ENCODE data around the gene PNPO.

The PNPO gene

GRCh38 chr17:47902039-47902744 lies 39.2 kb upstream of the PNPO start:
- no peaks in the 10 kb centered on the region for H3K27me3 ChIP-seq (ENCODE audit: low read length)
- H3K36me3 ChIP-seq (ENCODE audit: low read length): no peaks in the 10 kb centered on the region
- H3K79me2 ChIP-seq (ENCODE audit: insufficient read depth, low read length): peaks cover 34% of the 10 kb centered on the region
- H3K27ac ChIP-seq (ENCODE audit: low read depth, low read length): no peak overlapping the region
- H3K4me3 ChIP-seq (ENCODE audit: insufficient read depth, low read length, poor library complexity, severe bottlenecking): no peak overlapping the region
- H3K9me2 ChIP-seq (replicated peaks; ENCODE audit: insufficient read depth, low read length): no peaks in the 10 kb centered on the region
- no peaks in the 10 kb centered on the region for H4K20me1 ChIP-seq (ENCODE audit: low read depth, low read length)
- H3K9me3 ChIP-seq (ENCODE audit: insufficient read depth, low read length): no peaks in the 10 kb centered on the region
- no peak for TF ChIP-seq EZH2phosphoT487 (conservative IDR thresholded peaks at IDR 0.05; ENCODE audit: low read length)
- TF ChIP-seq CTCF (IDR thresholded peaks at IDR 0.05; ENCODE audit: insufficient read depth, low read length, poor library complexity, severe bottlenecking): no peak
- no peak overlapping the region for H3K9ac ChIP-seq (ENCODE audit: low read length)
- no peak overlapping the region for H3K4me2 ChIP-seq (ENCODE audit: low read depth, low read length, poor library complexity, severe bottlenecking)
- H3F3A ChIP-seq (ENCODE audit: insufficient read depth): no peaks in the 10 kb centered on the region
- H2AFZ ChIP-seq (ENCODE audit: low read depth, low read length, severe bottlenecking): no peak overlapping the region

GRCh38 chr17:47905221-47905733 lies 36.1 kb upstream of the PNPO start:
- H3K4me2 ChIP-seq (ENCODE audit: low read depth, low read length, poor library complexity, severe bottlenecking): no peak overlapping the region
- no peak overlapping the region for H2AFZ ChIP-seq (ENCODE audit: low read depth, low read length, severe bottlenecking)
- no peak for TF ChIP-seq CTCF (IDR thresholded peaks at IDR 0.05; ENCODE audit: insufficient read depth, low read length, poor library complexity, severe bottlenecking)
- H3K36me3 ChIP-seq (ENCODE audit: low read length): no peaks in the 10 kb centered on the region
- H3K9me2 ChIP-seq (replicated peaks; ENCODE audit: insufficient read depth, low read length): no peaks in the 10 kb centered on the region
- H3K79me2 ChIP-seq (ENCODE audit: insufficient read depth, low read length): peaks cover 25% of the 10 kb centered on the region
- no peaks in the 10 kb centered on the region for H4K20me1 ChIP-seq (ENCODE audit: low read depth, low read length)
- H3K9me3 ChIP-seq (ENCODE audit: insufficient read depth, low read length): no peaks in the 10 kb centered on the region
- no peak overlapping the region for H3K4me3 ChIP-seq (ENCODE audit: insufficient read depth, low read length, poor library complexity, severe bottlenecking)
- no peak overlapping the region for H3K9ac ChIP-seq (ENCODE audit: low read length)
- H3F3A ChIP-seq (ENCODE audit: insufficient read depth): no peaks in the 10 kb centered on the region
- no peak overlapping the region for H3K27ac ChIP-seq (ENCODE audit: low read depth, low read length)
- no peaks in the 10 kb centered on the region for H3K27me3 ChIP-seq (ENCODE audit: low read length)

GRCh38 chr17:47906443-47906842 lies 34.9 kb upstream of the PNPO start:
- Histone ChIP-seq H3K9ac (ENCODE audit: low read length) (no peak overlapping the region), H3K9me3 (ENCODE audit: insufficient read depth, low read length) (no peaks in the 10 kb centered on the region), H3K27me3 (ENCODE audit: low read length) (no peaks in the 10 kb centered on the region), H4K20me1 (ENCODE audit: low read depth, low read length) (no peaks in the 10 kb centered on the region), H3K27ac (ENCODE audit: low read depth, low read length) (no peak overlapping the region), H3K36me3 (ENCODE audit: low read length) (no peaks in the 10 kb centered on the region), H2AFZ (ENCODE audit: low read depth, low read length, severe bottlenecking) (no peak overlapping the region), H3F3A (ENCODE audit: insufficient read depth) (no peaks in the 10 kb centered on the region), H3K79me2 (ENCODE audit: insufficient read depth, low read length) (peaks cover 28% of the 10 kb centered on the region), H3K4me3 (ENCODE audit: insufficient read depth, low read length, poor library complexity, severe bottlenecking) (no peak overlapping the region), H3K9me2 (replicated peaks; ENCODE audit: insufficient read depth, low read length) (no peaks in the 10 kb centered on the region), H3K4me2 (ENCODE audit: low read depth, low read length, poor library complexity, severe bottlenecking) (no peak overlapping the region)
- TF ChIP-seq EZH2phosphoT487 (conservative IDR thresholded peaks at IDR 0.05; ENCODE audit: low read length) (no peak), CTCF (IDR thresholded peaks at IDR 0.05; ENCODE audit: insufficient read depth, low read length, poor library complexity, severe bottlenecking) (no peak)

All from SU-DHL-6 (cell line).